Activated naive CD8-positive, alpha-beta T cell treated with anti-CD3 and anti-CD28 coated beads, Interleukin-2, amount 50 U/mL, for 24 hours (primary cell): ENCODE measurements around the gene BPIFB2.
"Not testable (repeated sequence)": the region's sequence is repeated elsewhere in the genome, so short reads cannot be mapped to it uniquely, and the experiment has no call there.

ENCODE experiments used
- ATAC-seq: fragments of 150-1000 bp; cut with Tn5 transposase; one replicate; pipeline ENCODE4 v1.10.0; 2021
- DNase-seq: peaks from one replicate; pipeline ENCODE4 v3.0.0; 2021
- H3K27ac Mint-ChIP-seq: one replicate; pipeline ENCODE4 v1.8.0; 2021; ENCODE audit warnings: mild to moderate bottlenecking, mixed read lengths
- H3K27me3 Mint-ChIP-seq: one replicate; pipeline ENCODE4 v1.8.0; 2021; ENCODE audit warnings: mixed read lengths
- H3K36me3 Mint-ChIP-seq: one replicate; pipeline ENCODE4 v1.8.0; 2021; ENCODE audit warnings: low read depth, mixed read lengths
- H3K4me1 Mint-ChIP-seq: one replicate; pipeline ENCODE4 v1.8.0; 2021; ENCODE audit warnings: mixed read lengths
- H3K4me3 Mint-ChIP-seq: one replicate; pipeline ENCODE4 v1.8.0; 2021; ENCODE audit warnings: mild to moderate bottlenecking, moderate library complexity, mixed read lengths
- H3K9me3 Mint-ChIP-seq: one replicate; pipeline ENCODE4 v1.8.0; 2021; ENCODE audit warnings: mixed read lengths

Gene BPIFB2

DNA sequence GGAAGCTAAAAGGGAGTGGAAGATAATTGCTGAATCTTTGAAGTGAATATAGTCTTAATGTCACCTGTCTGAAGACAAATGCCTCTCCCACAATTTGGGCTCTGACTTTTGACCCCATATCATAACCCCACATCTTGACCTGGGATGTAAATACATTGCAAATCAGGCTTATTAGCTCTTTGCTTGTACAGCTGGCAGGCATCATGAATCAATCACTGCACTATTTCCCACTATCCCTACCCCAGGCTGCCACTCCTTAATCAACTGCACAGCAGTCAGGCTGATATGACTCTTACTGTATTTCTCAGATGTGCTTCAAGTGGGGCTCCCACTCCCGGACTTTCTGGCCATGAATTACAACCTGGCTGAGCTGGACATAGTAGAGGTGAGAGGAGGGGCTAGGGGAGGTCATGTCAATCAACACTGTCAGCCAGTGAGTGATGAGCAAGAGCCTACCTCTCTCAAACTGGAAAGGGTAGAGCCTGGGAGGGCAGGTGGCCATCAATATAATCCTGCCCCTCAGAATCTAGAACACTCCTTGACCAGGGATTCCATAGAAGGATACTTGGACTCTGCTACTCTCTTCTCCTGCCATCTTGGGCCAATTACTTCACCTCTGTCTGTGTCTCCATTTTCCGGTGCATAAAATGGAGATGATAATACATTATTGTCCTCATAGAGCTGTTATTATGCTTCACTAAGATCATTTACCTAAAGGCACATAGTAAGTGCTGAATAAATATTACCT, 35.7 kb downstream of the BPIFB2 start:
- no peak overlapping the region for H3K4me3 Mint-ChIP-seq
- H3K27me3 Mint-ChIP-seq: no peaks in the 10 kb centered on the region
- no peaks in the 10 kb centered on the region for H3K4me1 Mint-ChIP-seq
- H3K36me3 Mint-ChIP-seq: peaks cover 4% of the 10 kb centered on the region
- ATAC-seq (no peak), DNase-seq (no peak)
- H3K27ac Mint-ChIP-seq: no peak overlapping the region
- H3K9me3 Mint-ChIP-seq: peaks cover 13% of the 10 kb centered on the region

DNA sequence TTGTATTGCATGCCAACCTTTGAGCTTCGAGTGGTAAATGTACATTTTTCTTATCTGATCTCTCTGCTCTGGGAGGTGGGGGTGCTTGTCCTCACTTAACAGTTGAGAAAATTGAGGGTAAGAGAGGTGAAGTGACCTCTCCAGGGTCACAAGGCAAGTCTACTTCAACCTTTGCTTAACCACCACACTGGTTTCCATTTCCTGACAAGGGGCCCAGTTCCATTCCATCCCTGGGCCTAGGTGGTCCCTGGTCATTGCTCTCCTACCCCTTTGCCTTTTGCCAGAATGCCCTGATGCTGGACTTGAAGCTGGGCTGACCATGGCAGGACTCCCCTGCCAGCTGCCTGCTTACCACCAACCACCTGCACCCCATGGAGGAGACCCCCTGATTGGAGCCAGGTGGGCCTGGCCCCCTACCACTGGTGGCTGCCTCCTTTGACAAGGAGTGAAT, 36.3 kb downstream of the BPIFB2 start:
- no peak overlapping the region for H3K4me3 Mint-ChIP-seq
- peaks cover 4% of the 10 kb centered on the region for H3K36me3 Mint-ChIP-seq
- no peak overlapping the region for H3K27ac Mint-ChIP-seq
- ATAC-seq (no peak), DNase-seq (no peak)
- no peaks in the 10 kb centered on the region for H3K27me3 Mint-ChIP-seq
- H3K9me3 Mint-ChIP-seq: peaks cover 13% of the 10 kb centered on the region
- H3K4me1 Mint-ChIP-seq: no peaks in the 10 kb centered on the region

DNA sequence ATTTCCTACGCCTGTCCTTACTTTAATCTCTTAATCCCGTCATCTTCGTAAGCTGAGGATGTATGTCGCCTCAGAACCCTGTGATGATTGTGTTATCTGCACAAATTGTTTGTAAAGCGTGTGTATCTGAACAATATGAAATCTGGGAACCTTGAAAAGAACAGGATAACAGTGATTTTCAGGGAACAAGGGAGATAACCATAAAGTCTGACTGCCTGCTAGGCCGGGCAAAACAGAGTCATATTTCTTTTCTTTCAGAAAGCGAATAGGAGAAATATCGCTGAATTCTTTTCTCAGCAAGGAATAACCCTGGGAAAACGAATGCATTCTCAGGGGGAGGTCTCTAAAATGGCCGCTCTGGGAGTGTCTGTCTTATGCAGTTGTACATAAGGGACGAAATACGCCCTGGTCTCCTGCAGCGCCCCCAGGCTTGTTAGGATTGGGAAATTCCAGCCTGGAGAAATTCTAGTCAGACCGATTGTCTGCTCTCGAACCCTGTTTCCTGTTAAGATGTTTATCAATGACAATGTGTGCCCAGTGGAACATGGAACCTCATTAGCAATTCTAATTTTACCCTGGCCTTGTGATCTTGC, 37.7 kb downstream of the BPIFB2 start:
- ATAC-seq, H3K36me3 Mint-ChIP-seq, H3K27me3 Mint-ChIP-seq, H3K27ac Mint-ChIP-seq, H3K4me3 Mint-ChIP-seq, H3K4me1 Mint-ChIP-seq, DNase-seq: not testable (repeated sequence)
- peaks cover 13% of the 10 kb centered on the region for H3K9me3 Mint-ChIP-seq

DNA sequence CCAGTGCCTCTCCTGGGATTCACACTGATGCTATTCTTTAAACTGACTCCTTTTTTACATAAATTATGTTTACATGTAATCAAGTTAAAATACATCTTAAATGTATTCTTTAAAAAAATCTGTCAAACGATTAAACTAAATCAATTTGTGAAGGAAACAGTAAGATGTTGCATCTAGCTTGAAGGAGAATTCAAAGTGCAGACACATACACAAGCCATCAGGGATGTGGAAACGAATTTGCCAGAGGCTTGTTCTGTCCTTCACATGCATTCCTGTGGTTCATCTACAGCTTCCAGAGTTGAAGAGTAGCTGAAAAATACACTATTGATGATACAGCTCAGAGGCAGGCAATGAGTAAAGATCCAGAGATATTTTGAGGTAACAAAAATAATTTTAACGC, 38.9 kb downstream of the BPIFB2 start:
- Mint-ChIP-seq H3K4me3 (no peak overlapping the region), H3K9me3 (peaks cover 13% of the 10 kb centered on the region), H3K4me1 (no peaks in the 10 kb centered on the region), H3K27ac (no peak overlapping the region), H3K27me3 (no peaks in the 10 kb centered on the region), H3K36me3 (peaks cover 4% of the 10 kb centered on the region)
- DNase-seq (no peak), ATAC-seq (no peak)

DNA sequence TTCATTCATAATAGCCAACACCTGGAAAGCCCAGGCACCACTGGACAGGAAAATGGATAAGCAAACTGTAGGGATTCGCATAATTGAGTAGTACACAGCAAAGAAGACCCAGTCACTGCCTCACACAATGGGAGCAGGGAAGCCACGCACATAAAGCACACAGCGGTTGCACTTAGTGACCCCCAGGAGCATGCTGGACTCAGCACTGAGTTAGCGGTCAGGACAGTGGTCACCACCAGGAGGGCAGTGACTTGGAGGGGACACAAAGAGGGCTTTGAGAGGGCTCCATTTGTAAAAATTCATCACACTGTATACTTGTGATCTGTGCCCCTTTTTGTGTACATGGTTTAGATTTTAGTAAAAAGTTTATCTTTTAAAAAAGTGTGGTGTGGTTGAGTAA, 43.8 kb downstream of the BPIFB2 start:
- no peak overlapping the region for H3K4me3 Mint-ChIP-seq
- H3K9me3 Mint-ChIP-seq: no peaks in the 10 kb centered on the region
- ATAC-seq (no peak), DNase-seq (no peak)
- H3K27me3 Mint-ChIP-seq: no peaks in the 10 kb centered on the region
- H3K36me3 Mint-ChIP-seq: no peaks in the 10 kb centered on the region
- H3K4me1 Mint-ChIP-seq: no peaks in the 10 kb centered on the region
- no peak overlapping the region for H3K27ac Mint-ChIP-seq

DNA sequence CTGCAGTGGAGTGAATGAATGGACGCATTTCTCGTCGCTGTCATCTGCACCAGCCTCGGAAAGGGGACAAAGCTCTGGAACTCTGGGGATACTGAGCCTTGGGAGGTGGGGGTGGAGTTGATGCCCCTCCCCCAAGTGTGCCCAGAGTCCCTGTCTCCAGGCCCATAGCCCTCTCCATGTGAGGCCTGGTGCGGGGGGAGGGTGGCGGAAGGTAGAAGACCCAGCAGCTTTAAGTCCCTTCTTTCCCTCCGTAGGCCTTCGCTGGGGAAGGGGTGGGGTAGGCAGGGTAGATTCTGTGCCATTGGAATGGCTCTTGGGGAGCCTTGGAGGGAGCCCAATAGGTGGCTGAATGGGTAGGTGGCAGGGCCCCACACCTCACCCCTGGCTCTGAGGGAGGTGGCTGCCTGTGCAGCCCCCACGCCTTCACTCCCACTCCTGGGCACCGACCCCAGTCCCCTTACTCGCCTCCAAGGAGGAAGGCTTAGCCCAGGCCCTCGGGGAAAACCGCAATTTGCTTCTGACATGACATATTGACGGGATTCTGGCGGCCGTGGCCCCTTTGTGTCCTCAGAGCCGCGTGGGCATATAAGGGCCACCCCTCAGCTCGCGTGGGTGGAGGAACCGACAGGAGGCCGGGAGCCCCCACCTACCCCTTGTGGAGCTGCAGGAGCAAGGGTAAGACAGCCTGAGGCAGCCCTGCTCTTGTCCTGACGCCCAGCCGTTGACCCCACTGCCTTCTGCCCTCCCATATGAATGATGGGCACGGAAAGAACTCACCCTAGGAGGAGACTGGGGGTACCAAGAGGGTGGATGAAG, 46.0 kb downstream of the BPIFB2 start, which contains the start of gene BPIFB3:
BPIFB3 (plus strand) TSS at position 613 of the 816 bp plus-strand sequence. CDS start 1,533 bp downstream, outside the sequence.
- Mint-ChIP-seq H3K4me1 (no peaks in the 10 kb centered on the region), H3K36me3 (no peaks in the 10 kb centered on the region), H3K27ac (no peak within 1 kb of the TSS), H3K4me3 (no peak within 1 kb of the TSS), H3K9me3 (no peaks in the 10 kb centered on the region), H3K27me3 (no peaks in the 10 kb centered on the region)
- ATAC-seq (no peak), DNase-seq (no peak)

DNA sequence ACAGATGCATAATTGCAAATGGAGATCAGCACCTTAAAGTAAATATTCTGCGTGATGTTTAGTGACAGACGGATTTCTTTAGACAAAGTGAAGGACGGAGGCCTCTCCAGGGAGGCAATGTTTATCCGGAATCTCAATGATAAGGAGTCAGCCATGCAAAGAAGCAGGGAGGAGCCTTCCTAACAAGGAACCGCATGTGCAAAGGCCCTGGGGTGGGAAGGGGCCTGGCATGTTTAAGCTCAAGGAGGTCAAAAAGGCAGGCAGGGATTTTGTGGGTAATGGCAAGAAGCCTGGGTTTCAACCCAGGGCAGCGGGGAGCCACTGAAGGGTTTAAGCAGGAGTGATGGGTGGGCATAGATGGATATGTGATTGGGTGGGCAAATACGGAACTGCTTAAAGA, 46.9 kb downstream of the BPIFB2 start:
- ATAC-seq: no peak
- Mint-ChIP-seq H3K27ac (no peak overlapping the region), H3K36me3 (no peaks in the 10 kb centered on the region), H3K27me3 (no peaks in the 10 kb centered on the region), H3K4me3 (no peak overlapping the region), H3K4me1 (no peaks in the 10 kb centered on the region), H3K9me3 (no peaks in the 10 kb centered on the region)
- DNase-seq: no peak

DNA sequence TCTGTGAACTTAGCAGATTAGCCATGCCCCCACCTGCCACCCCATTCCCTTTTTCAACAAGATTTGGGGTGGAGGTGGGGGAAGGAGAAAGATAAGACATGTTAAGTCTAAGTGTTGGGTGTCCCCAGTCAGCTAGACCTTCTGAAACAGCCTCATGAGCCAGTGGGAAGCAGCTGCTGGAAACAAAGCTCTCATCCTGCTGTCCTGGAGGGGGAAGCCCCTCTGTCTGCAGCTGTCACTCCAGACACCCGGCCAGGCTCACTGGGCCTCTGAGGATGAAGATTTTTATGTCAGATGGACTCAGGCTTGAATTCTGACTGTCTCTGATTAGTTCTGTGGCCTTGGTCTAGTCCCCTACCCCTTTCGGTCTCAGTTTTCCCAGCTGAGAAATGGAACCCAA, 47.3 kb downstream of the BPIFB2 start:
- Mint-ChIP-seq H3K9me3 (no peaks in the 10 kb centered on the region), H3K4me1 (no peaks in the 10 kb centered on the region), H3K27me3 (no peaks in the 10 kb centered on the region), H3K36me3 (no peaks in the 10 kb centered on the region), H3K4me3 (no peak overlapping the region), H3K27ac (no peak overlapping the region)
- ATAC-seq (no peak), DNase-seq (no peak)

DNA sequence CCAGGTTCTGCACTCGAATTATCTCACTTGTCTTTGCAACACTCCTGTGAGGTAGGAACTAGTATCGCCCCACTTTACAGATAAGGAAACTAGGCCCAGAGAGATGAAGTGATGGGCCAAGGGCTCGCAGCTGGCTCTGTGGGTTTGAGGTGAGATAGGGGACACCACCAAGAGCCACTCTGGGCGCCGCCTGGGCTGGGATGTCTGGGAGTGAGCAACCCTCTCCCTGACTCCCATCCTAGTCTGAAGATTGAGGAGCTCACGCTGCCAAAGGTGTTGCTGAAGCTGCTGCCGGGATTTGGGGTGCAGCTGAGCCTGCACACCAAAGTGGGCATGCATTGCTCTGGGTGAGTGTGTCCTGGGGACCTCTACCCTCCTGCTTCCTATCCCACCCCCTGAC, 51.6 kb downstream of the BPIFB2 start:
- Mint-ChIP-seq H3K4me1 (no peaks in the 10 kb centered on the region), H3K27ac (no peak overlapping the region), H3K36me3 (no peaks in the 10 kb centered on the region), H3K9me3 (no peaks in the 10 kb centered on the region), H3K4me3 (no peak overlapping the region), H3K27me3 (no peaks in the 10 kb centered on the region)
- ATAC-seq (no peak), DNase-seq (no peak)

DNA sequence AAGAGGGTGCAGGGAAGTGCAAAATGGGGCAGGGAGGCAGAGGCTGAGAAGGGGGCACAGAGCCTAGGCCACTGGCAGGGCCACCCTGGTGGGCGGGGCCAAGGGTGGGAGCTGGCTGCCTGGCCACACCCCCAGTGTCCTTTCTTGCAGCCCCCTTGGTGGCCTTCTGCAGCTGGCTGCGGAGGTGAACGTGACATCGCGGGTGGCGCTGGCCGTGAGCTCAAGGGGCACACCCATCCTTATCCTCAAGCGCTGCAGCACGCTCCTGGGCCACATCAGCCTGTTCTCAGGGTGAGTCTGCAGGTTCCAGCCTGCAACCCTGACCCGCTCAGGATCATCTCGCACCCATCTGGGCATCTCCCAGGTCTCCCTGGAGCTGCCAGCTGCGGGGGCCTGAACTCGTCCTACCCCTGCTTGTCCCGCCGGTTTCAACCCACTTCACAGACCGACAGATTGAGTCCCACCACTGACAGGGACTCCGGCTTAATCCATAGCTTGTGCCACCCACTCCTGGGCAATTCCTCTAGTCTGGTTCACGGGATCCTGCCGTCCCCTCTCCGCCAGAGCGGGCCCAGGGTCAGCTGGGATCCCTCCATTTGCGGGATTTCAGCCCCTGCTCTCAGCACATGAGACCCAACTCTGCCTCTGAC, 52.4 kb downstream of the BPIFB2 start:
- H3K27me3 Mint-ChIP-seq: no peaks in the 10 kb centered on the region
- H3K27ac Mint-ChIP-seq: no peak overlapping the region
- H3K36me3 Mint-ChIP-seq: no peaks in the 10 kb centered on the region
- H3K4me1 Mint-ChIP-seq: no peaks in the 10 kb centered on the region
- no peaks in the 10 kb centered on the region for H3K9me3 Mint-ChIP-seq
- ATAC-seq (no peak), DNase-seq (no peak)
- no peak overlapping the region for H3K4me3 Mint-ChIP-seq

DNA sequence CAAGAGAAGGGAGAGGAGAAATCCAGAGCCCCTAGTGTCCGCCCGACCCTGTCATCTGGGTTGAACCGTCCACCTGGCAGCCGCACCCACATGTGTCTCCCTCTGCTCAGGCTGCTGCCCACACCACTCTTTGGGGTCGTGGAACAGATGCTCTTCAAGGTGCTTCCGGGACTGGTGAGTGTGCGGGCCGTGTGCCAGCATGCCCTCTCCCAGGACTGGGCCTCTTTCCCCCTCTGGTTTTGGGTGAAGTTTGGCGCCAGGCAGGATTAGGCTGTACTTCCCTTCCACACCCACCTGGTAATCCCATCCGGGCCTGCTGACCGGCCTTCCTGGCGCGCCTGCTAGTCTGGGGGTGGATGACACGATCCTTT, 54.1 kb downstream of the BPIFB2 start:
- no peaks in the 10 kb centered on the region for H3K4me1 Mint-ChIP-seq
- DNase-seq (no peak), ATAC-seq (no peak)
- H3K36me3 Mint-ChIP-seq: no peaks in the 10 kb centered on the region
- H3K9me3 Mint-ChIP-seq: no peaks in the 10 kb centered on the region
- H3K27me3 Mint-ChIP-seq: no peaks in the 10 kb centered on the region
- no peak overlapping the region for H3K4me3 Mint-ChIP-seq
- H3K27ac Mint-ChIP-seq: no peak overlapping the region

DNA sequence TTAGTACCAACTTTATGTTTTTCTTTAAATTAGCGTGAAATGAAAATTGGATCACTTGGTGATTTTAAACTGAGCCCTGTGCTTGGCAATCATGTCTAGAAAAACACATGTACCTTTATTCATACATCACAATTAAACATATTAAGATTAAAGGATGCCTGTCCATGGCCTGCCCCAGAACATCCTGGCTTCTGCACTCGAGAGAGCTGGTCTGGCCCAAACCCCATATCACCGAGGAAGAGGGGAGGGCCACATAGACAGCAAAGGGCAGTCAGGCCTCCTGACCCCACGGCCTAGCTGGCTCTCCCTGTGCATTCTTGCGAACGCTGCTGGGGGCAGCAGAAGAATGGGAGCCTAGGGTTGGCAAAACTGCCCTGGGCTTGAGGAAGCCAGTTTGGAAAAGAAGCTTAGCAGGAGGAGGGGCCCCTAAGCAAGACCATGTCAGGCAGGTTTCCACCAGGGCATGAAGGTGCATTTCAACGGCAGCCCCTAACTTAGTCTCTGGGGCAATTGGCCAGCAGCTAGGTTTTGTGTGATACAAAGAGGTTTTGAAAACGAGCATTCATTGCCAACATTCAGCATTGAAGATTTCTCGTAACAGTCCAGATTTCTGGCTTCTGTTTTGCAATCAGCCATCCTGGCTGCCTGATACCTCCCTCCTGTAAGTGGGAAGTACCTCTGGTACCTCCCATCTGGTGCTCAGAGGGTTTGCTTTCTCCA, 54.8 kb downstream of the BPIFB2 start:
- Mint-ChIP-seq H3K9me3 (no peaks in the 10 kb centered on the region), H3K4me3 (no peak overlapping the region)

DNA sequence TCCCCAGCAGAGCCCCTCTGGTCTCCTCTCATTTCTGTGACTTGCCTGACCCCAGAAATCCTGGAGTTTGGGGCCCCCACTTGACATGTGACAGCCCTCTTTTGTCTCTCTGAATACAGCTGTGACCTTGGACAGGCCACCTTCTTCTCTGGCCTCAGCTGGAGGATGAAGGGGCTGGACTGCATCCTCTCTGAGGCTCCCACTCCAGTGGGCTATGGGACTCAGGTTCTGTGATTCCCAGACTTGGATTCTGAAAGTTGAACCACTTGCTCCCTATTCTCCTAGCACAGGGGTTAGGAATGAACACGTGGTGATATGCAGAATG, 55.3 kb downstream of the BPIFB2 start:
- DNase-seq (no peak), ATAC-seq (no peak)
- Mint-ChIP-seq H3K4me1 (no peaks in the 10 kb centered on the region), H3K27me3 (no peaks in the 10 kb centered on the region), H3K4me3 (no peak overlapping the region), H3K9me3 (no peaks in the 10 kb centered on the region), H3K27ac (no peak overlapping the region), H3K36me3 (no peaks in the 10 kb centered on the region)

More for the DNA sequence above, 54.8 kb downstream of the BPIFB2 start:
- DNase-seq (no peak), ATAC-seq (no peak)
- no peaks in the 10 kb centered on the region for H3K36me3 Mint-ChIP-seq
- H3K27ac Mint-ChIP-seq: no peak overlapping the region
- H3K4me1 Mint-ChIP-seq: no peaks in the 10 kb centered on the region
- H3K27me3 Mint-ChIP-seq: no peaks in the 10 kb centered on the region

DNA sequence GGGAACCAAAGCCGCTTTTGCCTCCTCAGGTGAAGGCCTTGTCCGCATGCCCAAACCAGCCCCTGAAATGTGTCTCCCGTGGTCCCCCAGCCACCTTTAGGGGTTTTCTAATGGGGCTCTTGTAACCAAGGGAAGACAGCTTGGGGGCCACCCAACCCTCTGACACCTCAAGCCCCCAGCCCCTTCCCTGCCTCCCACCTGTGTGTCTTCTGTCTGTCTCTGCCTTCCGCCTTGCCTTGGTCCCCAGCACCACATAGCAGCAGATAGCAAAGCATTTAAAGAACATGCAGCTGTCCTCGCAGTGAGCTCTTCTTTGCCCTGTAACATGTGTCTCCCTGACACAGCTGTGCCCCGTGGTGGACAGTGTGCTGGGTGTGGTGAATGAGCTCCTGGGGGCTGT, 55.8 kb downstream of the BPIFB2 start:
- DNase-seq (no peak), ATAC-seq (no peak)
- Mint-ChIP-seq H3K27ac (no peak overlapping the region), H3K4me1 (peaks cover 3% of the 10 kb centered on the region), H3K9me3 (no peaks in the 10 kb centered on the region), H3K4me3 (no peak overlapping the region), H3K27me3 (no peaks in the 10 kb centered on the region), H3K36me3 (no peaks in the 10 kb centered on the region)
